Measurements from ENCODE around the gene NFIC.

DNA sequence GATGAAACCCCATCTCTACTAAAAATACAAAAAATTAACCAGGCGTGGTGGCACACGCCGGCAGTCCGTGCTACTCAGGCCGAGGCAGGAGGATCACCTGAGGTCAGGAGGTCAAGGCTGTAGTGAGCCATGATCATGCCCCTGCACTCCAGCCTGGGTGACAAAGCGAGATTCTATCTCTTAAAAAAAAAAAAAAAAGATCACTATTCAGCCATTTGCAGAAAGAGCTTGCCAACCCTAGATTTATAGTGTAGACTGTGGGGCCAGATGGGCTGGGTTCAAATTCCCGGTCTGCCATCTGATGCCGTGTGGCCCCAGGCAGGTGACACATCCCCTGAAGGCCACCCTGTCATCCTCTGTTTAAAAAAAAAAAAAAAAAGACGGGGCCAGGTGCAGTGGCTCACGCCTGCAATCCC lies 85.1 kb downstream of the NFIC start:
- TF ChIP-seq, protein P1, sequence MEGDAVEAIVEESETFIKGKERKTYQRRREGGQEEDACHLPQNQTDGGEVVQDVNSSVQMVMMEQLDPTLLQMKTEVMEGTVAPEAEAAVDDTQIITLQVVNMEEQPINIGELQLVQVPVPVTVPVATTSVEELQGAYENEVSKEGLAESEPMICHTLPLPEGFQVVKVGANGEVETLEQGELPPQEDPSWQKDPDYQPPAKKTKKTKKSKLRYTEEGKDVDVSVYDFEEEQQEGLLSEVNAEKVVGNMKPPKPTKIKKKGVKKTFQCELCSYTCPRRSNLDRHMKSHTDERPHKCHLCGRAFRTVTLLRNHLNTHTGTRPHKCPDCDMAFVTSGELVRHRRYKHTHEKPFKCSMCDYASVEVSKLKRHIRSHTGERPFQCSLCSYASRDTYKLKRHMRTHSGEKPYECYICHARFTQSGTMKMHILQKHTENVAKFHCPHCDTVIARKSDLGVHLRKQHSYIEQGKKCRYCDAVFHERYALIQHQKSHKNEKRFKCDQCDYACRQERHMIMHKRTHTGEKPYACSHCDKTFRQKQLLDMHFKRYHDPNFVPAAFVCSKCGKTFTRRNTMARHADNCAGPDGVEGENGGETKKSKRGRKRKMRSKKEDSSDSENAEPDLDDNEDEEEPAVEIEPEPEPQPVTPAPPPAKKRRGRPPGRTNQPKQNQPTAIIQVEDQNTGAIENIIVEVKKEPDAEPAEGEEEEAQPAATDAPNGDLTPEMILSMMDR (IDR thresholded peaks at IDR 0.05), result no peak
- TF ChIP-seq POLR2AphosphoS5 (IDR thresholded peaks at IDR 0.05), result no peak
- no peak for TF ChIP-seq EP300 (IDR thresholded peaks at IDR 0.05)

Measured in upper lobe of left lung (tissue), 4 donors.